Nephron (organoid): ENCODE measurements around the gene ZNF581.

Experiments used
- H3K27ac Mint-ChIP-seq, 3 experiments: 2 replicates each; pipeline ENCODE4 v1.8.0; 2020; ENCODE audit warnings: mixed read lengths in 3 of 3, mild to moderate bottlenecking in 2 of 3, moderate library complexity in 1 of 3
- H3K27me3 Mint-ChIP-seq: 2 replicates; pipeline ENCODE4 v1.8.0; 2021; ENCODE audit warnings: low read depth, mild to moderate bottlenecking, moderate library complexity, mixed read lengths
- H3K36me3 Mint-ChIP-seq: 2 replicates; pipeline ENCODE4 v1.8.0; 2020; ENCODE audit warnings: low read depth, mixed read lengths
- H3K4me1 Mint-ChIP-seq: 2 replicates; pipeline ENCODE4 v1.8.0; 2020; ENCODE audit warnings: mixed read lengths
- H3K4me3 Mint-ChIP-seq, 3 experiments: 2 replicates each; pipeline ENCODE4 v1.8.0; 2020; ENCODE audit warnings: mild to moderate bottlenecking in 3 of 3, mixed read lengths in 3 of 3, moderate library complexity in 2 of 3
- H3K9me3 Mint-ChIP-seq: 2 replicates; pipeline ENCODE4 v1.8.0; 2020; ENCODE audit warnings: mixed read lengths
- TF ChIP-seq, protein P1 (sequence below), 3 experiments: fragments of 200-600 bp; sonication (generic); IDR thresholded peaks; one replicate each; pipeline ENCODE4 v1.5.0; 2021; ENCODE audit warnings: antibody characterized with exemption in 3 of 3; ENCODE audit not compliant: unreplicated experiment in 3 of 3

Gene ZNF581

DNA sequence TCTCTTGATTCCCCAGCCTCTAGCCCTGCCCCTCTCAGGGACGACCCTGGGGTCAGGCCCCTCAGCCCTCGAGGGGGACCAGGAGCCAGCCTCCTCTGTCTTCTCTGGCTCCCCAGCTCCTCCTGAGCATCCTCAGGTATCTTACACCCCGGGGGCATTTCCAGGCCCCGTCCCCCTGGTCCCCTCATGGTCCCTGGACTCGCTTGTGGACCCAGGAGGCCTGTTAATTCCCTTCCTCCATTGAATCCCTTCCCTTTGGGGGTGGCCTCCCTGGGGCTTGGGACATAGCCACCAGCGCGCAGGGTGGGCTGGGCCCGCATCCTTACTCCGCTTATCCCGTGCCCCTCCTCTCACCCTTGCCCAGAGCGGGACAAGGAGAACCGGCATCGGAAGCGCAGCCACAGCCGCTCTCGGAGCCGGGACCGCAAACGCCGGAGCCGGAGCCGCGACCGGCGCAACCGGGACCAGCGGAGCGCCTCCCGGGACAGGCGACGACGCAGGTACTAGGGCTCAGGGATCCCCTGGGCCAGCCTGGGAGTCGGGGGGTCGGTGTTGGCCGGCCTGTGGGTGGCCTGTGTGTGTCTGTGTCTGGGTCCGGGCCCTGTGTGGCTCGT lies 15.5 kb downstream of the ZNF581 start:
- peak overlapping the region in 1 of 3 experiments; percentile 79 for H3K4me3 Mint-ChIP-seq
- peaks cover 5% of the 10 kb centered on the region for H3K27me3 Mint-ChIP-seq
- H3K9me3 Mint-ChIP-seq = no peaks in the 10 kb centered on the region
- peak overlapping the region in 1 of 3 experiments; percentile 63 for H3K27ac Mint-ChIP-seq
- TF ChIP-seq, protein P1, sequence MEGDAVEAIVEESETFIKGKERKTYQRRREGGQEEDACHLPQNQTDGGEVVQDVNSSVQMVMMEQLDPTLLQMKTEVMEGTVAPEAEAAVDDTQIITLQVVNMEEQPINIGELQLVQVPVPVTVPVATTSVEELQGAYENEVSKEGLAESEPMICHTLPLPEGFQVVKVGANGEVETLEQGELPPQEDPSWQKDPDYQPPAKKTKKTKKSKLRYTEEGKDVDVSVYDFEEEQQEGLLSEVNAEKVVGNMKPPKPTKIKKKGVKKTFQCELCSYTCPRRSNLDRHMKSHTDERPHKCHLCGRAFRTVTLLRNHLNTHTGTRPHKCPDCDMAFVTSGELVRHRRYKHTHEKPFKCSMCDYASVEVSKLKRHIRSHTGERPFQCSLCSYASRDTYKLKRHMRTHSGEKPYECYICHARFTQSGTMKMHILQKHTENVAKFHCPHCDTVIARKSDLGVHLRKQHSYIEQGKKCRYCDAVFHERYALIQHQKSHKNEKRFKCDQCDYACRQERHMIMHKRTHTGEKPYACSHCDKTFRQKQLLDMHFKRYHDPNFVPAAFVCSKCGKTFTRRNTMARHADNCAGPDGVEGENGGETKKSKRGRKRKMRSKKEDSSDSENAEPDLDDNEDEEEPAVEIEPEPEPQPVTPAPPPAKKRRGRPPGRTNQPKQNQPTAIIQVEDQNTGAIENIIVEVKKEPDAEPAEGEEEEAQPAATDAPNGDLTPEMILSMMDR (IDR thresholded peaks at IDR 0.05; ENCODE audit: unreplicated experiment in 3 of 3) = no peak
- peaks cover 32% of the 10 kb centered on the region for H3K4me1 Mint-ChIP-seq
- H3K36me3 Mint-ChIP-seq = peaks cover 35% of the 10 kb centered on the region

GRCh38 chr19:55659822-55660221 lies 16.4 kb downstream of the ZNF581 start:
- TF ChIP-seq, protein P1 (IDR thresholded peaks at IDR 0.05; ENCODE audit: unreplicated experiment in 3 of 3) = no peak
- Mint-ChIP-seq H3K36me3 (peaks cover 42% of the 10 kb centered on the region), H3K27ac (peak overlapping the region in 1 of 3 experiments; percentile 63), H3K4me1 (peaks cover 32% of the 10 kb centered on the region), H3K4me3 (peak overlapping the region; percentile 36 to 79 (median 70)), H3K27me3 (peaks cover 5% of the 10 kb centered on the region), H3K9me3 (no peaks in the 10 kb centered on the region)

DNA sequence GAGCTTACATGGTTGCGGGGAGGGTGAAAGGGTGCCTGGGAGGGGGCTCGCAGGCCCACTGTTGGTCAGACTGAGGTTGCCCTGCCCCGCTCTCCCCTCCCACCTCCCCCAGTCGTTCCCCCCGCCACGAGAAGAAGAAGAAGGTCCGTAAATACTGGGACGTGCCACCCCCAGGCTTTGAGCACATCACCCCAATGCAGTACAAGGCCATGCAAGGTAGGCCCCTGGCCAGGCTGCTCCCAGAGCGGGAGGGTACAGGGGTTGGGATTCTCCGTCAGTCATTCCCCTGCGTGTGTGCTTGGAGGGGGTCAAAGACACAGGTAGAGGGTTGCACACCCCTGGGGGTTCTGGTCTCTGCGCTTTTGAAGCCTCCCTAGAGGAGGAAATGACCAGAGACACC lies 17.0 kb downstream of the ZNF581 start:
- TF ChIP-seq, protein P1 (IDR thresholded peaks at IDR 0.05; ENCODE audit: unreplicated experiment in 3 of 3) = no peak
- Mint-ChIP-seq H3K27ac (no peak overlapping the region), H3K4me3 (no peak overlapping the region), H3K27me3 (peaks cover 5% of the 10 kb centered on the region), H3K9me3 (no peaks in the 10 kb centered on the region), H3K36me3 (peaks cover 45% of the 10 kb centered on the region), H3K4me1 (peaks cover 32% of the 10 kb centered on the region)

DNA sequence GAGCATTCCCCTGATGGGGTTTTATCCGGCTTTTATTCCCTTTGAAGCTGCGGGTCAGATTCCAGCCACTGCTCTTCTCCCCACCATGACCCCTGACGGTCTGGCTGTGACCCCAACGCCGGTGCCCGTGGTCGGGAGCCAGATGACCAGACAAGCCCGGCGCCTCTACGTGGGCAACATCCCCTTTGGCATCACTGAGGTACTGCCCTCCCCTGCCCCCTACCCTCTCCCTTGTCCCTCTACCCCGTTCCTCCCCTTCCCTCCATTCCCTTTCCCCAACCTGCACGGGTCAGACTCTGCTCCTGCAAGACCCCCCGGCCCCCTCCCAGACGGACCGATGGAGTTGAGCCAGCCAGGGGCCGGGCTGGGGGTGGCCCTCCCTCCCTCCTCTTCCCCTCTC lies 17.5 kb downstream of the ZNF581 start:
- Mint-ChIP-seq H3K9me3 (no peaks in the 10 kb centered on the region), H3K4me1 (peaks cover 27% of the 10 kb centered on the region), H3K4me3 (no peak overlapping the region), H3K27me3 (peaks cover 5% of the 10 kb centered on the region), H3K36me3 (peaks cover 49% of the 10 kb centered on the region), H3K27ac (no peak overlapping the region)
- TF ChIP-seq, protein P1 (IDR thresholded peaks at IDR 0.05; ENCODE audit: unreplicated experiment in 3 of 3) = no peak

DNA sequence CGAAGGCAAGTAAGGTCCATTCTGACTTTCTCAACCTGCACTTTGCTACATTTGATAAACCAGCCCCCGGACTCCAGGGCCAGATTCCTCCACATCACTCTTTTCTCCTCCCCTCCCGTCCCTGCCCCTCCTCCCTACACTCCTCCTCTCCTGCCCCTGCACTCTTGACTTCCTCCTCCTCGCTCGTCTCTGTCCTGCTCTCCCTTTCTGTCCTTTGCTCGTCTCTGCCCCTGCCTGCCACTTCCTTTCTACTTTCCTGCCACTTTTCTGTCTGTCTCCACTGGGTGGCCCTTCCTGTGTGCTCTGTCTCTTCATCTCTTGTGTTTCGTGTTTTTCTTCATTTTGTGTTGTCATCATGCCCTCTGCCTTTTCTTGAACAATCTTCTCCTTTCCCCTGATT lies 18.4 kb downstream of the ZNF581 start:
- H3K4me1 Mint-ChIP-seq = peaks cover 19% of the 10 kb centered on the region
- H3K9me3 Mint-ChIP-seq = no peaks in the 10 kb centered on the region
- peaks cover 56% of the 10 kb centered on the region for H3K36me3 Mint-ChIP-seq
- H3K4me3 Mint-ChIP-seq = peak overlapping the region in 1 of 3 experiments; percentile 42
- H3K27ac Mint-ChIP-seq = no peak overlapping the region
- peaks cover 5% of the 10 kb centered on the region for H3K27me3 Mint-ChIP-seq
- TF ChIP-seq, protein P1 (IDR thresholded peaks at IDR 0.05; ENCODE audit: unreplicated experiment in 3 of 3) = no peak
